OCI-M2 (cell line): ENCODE data around the gene DLG2.

Experiments
- DNase-seq: peaks from one replicate; lab custom pipeline; 2025; ENCODE audit not compliant: unreplicated experiment; lab: John Stamatoyannopoulos, UW

DLG2 gene

GRCh38 chr11:84240847-84241246 lies 1386.3 kb downstream of the DLG2 start:
- no peak for DNase-seq

- DNase-seq = no peak
Observed at GRCh38 chr11:84236436-84236835, 1390.7 kb downstream of the DLG2 start.

DNA sequence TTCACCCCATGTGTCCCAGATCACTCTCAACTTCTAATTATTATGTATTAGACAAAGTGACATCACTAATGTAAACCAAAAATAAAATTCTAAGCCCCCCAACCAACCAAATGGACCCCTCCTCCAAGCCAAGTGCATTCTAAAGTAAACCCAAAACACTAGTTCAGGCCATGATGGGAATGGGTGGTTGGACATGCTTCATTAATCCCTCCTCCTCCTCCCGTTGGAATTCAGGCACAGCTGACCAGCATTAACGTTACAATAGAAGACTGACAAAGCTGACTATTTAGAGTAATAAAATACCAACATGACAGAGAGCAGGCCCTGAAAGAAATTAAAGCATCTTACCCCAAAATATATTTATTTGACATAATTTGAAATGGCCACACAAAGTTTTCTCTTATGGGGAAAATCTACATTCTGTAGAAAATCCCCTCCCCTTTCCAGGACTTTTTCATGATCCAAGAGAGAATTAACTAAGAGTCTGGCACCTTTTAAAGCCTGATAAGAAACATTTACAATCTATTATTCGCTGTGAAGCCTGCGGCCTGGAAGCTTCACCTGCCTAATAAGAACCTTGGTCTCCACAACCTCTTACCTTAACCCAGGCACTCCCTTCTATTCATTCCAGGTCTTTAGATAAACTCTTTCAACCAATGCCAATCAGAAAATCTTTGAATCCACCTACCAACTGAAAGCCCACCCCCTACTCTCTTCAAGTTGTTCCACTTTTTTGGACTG lies 1392.5 kb downstream of the DLG2 start:
- no peak for DNase-seq

DNA sequence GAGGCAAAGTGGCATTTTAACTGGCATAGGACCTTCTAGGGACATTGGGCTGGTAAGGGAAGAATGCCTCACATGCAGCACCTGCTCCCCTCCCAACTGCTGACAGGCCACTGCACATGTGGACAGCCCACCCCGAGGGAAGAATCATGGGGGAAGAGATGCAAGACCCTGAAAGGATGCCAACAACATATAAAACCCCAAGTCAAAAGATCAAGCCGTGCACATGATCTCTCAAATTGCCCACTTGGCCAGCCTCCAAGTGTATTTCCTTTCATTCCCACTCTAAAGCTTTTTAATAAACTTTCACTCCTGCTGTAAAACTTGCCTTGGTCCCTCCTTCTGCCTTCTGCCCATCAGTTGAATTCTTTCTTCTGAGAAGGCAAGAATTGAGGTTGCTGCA lies 1393.1 kb downstream of the DLG2 start:
- DNase-seq = no peak

DNA sequence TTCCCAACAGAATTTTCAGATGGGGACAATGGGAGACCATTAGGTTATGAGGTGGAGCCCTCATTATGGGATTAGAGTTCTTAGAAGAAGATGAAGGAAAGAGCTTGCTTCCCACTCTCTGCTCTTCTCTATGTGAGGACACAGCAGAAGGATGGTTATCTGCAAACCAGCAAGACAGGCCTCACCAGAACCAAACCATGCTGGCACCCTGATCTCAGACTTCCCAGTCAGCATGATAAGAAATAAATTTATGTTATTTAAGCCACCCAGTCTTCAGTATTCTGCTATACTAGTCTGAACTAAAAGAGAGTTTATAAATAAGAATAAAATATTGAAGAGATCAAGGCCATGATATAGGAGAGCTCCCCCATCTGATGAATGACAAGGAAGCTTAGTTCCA lies 1394.6 kb downstream of the DLG2 start:
- no peak for DNase-seq

- DNase-seq = no peak
Observed at GRCh38 chr11:84230402-84230801, 1396.7 kb downstream of the DLG2 start.

DNA sequence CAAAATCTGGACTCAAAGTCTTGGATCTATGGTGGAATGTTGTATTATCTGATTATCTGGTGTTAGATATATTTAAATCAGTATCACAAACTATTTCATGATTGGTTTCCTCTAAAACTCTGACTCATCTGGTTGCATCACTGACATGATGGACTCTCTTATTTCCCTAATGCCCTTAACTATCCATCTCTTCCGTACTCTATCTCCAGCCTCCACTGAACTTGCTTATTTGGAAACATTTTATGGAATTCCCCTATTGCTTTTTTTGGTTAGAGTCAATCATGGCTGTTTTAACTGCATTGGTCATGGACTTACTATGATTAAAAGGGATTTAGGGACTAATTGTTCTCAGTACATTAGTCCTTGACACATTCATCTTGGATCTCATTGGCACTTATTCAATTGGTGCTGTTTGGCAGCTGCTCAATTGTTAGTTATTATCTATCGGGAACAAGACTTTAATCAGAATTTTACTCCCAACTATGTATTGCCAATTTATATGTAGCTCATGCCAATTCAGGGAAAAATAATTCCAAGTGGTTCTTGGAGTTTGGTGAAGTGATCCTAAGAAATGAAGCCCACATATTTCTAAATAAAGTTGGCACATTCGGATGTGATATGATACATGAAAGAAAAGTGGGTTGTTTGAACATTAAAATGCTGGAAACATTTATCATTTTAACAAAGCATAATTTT lies 1399.0 kb downstream of the DLG2 start:
- DNase-seq = no peak

- DNase-seq = no peak
Observed at GRCh38 chr11:84224042-84224441, 1403.1 kb downstream of the DLG2 start.

- DNase-seq = no peak
Observed at GRCh38 chr11:84218318-84218717, 1408.8 kb downstream of the DLG2 start.

DNA sequence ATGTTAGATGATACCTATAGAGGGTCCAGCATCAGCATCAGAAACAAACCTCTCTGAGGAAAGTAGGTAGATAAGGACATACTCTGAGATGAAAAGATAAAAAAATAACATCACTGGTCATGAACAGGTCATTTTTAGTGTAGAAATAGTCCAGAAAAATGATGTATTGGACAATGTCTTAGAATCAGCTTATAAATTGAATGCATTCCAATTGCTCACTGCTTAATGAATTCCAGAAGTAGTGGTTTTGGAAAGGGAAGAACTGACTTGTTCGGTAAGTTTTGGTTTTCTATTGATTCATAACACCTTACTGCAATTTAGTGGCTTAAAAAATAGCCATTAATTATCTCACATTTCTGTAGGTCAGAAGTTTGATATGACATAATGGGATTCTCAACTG lies 1411.5 kb downstream of the DLG2 start:
- DNase-seq = no peak

- no peak for DNase-seq
Observed at GRCh38 chr11:84214557-84214956, 1412.6 kb downstream of the DLG2 start.

DNA sequence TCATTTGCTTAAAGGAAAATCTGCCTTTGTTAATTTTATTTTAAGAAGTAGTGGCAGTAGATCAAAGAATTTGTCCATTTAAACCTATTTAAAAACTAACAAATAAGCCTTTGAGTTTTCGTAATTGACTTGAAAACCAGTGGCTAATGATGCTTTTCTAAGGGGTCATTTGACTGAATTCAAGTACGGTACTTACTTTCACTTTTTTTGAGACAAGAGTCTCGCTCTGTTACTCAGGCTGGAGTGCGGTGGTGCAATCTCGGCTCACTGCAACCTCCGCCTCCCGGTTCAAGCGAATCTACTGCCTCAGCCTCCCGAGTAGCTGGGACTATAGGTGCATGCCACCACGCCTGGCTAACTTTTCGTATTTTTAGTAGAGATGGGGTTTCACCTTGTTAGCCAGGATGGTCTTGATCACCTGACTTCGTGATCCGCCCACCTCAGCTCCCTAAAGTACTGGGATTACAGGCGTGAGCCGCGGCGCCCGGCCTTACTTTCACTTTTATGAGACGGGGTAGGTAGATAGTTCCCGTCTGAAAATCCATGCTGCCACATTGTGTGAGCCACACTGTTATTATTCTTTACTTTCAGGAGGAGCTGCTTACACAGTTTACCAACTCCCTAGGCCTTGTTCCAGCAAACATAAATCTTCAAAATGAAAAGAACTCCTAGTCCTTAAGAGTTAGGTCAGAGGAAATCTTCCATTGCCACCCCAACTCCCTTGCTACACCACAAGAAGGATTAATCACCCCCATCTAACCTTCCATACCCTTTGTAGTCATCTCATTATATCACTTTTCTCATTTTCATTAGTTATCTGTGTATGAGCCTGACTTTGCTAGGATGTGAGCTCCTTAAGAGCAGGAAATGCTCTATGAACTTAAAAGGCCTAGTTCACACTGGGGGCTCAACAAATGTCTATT lies 1414.4 kb downstream of the DLG2 start:
- no peak for DNase-seq

GRCh38 chr11:84211896-84212295 lies 1415.2 kb downstream of the DLG2 start:
- DNase-seq = no peak

- DNase-seq = no peak
Observed at GRCh38 chr11:84194696-84195095, 1432.4 kb downstream of the DLG2 start.

GRCh38 chr11:84193706-84194105 lies 1433.4 kb downstream of the DLG2 start:
- DNase-seq = no peak

DNA sequence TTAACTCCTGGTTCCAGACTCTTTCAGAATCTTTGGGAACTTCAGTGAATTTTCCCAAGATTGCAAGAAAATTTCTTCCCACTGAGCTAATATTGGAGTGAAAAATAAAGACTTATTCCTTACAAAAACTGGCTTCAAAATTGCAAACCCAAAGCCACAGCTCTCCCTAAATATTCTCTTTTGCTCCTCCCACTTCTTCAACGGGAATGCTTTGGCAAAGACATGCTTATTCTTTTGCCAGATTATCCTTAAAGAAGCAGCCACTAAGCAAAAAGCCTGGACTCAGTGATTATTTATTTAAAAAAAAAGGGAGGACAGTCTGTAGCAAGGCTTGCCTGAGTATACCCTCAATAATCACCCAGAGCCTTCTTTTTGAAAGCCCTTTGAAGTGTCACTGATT lies 1438.6 kb downstream of the DLG2 start:
- no peak for DNase-seq

- DNase-seq = no peak
Observed at GRCh38 chr11:84173078-84173477, 1454.1 kb downstream of the DLG2 start.

- DNase-seq = no peak
Observed at GRCh38 chr11:84165139-84165538, 1462.0 kb downstream of the DLG2 start.

DNA sequence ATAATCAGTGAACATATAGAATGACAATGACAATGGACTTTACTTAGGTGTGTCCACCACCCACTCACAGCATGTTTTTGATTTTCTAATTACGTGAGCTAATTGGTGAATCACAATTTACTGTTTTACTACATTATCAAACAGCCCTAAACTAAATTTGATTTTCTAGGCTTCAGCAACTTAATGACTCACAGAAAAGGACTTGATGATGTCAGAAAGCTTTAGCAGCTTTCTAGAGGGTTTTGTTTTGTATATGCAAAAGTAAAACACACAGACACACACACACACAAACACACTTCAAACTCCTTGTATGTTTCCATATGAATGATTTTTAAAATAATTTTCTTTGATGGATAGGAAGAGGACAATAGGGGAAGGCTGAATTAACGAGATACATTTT lies 1462.4 kb downstream of the DLG2 start:
- DNase-seq = no peak

DNA sequence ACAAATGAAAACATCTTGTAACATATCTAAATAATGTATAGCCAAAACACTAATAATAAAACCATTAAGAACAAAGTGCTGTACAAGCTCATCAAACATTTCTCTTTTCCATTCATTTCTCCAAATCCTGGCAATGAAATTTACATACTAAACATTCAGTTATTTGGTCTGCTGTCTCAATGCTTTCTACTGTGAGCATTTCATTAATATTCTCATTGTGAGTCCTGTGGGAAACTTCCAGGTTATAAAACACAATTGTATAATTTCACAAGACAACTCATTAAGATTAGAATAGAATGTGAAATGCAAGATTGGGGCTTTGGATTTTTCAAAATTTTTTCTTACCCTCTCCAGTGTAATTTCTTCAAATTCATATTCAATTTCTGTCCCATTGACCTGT lies 1464.0 kb downstream of the DLG2 start:
- DNase-seq = no peak

DNA sequence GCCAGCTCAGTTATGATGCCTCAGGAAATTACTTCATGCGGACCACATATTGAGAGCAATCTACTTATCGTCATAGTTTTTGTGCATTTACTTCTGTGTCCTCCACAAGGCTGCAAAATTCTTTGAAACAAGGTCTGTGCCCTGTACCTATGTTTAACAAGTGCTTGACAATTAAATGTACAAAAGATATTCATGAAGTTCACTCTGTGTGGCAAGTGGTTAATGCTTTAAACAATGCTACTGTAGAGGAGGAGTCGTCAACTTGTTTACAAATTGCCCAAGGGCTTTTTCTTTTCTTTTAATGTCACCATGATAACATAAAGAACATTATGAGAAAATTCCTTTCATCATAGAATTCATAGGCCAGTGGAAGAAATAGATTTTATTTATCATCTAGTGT lies 1469.5 kb downstream of the DLG2 start:
- DNase-seq = no peak

- no peak for DNase-seq
Observed at GRCh38 chr11:84146826-84147225, 1480.3 kb downstream of the DLG2 start.
